Prostate gland (tissue), 2 donors: ENCODE data around the gene SUSD1. TPM values are rescaled to one million over a fixed set of nuclear protein-coding genes. Genes with fewer than 3 reads are reported as not detected.

ENCODE experiments used
- DNase-seq: peaks from one replicate; pipeline ENCODE4 v3.0.0-alpha.2; 2019; ENCODE audit warnings: low spot score
- H3K27ac ChIP-seq, 2 donors: fragments of 200-600 bp; sonication (generic); 2 replicates each; pipeline ENCODE4 v1.5.1; 2017 to 2019
- H3K27me3 ChIP-seq: fragments of 200-600 bp; sonication (generic); replicated peaks from 2 replicates; pipeline ENCODE4 v1.5.1; 2019; ENCODE audit not compliant: insufficient read depth
- H3K36me3 ChIP-seq, 2 donors: fragments of 200-600 bp; sonication (generic); 1 replicate in 1 of 2; 2 replicates in 1 of 2; pipeline versions ENCODE4 v1.5.1 to v1.8.1; 2017 to 2019
- H3K4me1 ChIP-seq: fragments of 200-600 bp; sonication (generic); replicated peaks from 2 replicates; pipeline ENCODE4 v1.5.1; 2019
- H3K4me3 ChIP-seq, 2 donors: fragments of 200-600 bp; sonication (generic); 2 replicates each; pipeline ENCODE4 v1.5.1; 2017 to 2019
- H3K9me3 ChIP-seq: fragments of 200-600 bp; sonication (generic); 2 replicates; pipeline ENCODE4 v1.5.1; 2017
- CTCF ChIP-seq, 4 experiments: fragments of 200-600 bp in 2 of 4; fragments of 450-650 bp in 2 of 4; sonication (generic) in 2 of 4; IDR thresholded peaks; 1 replicate in 3 of 4; 2 replicates in 1 of 4; pipeline ENCODE4 v1.5.1; 2016 to 2019; ENCODE audit warnings: antibody characterized with exemption in 4 of 4, mild to moderate bottlenecking in 2 of 4, moderate library complexity in 2 of 4
- POLR2A ChIP-seq: fragments of 450-650 bp; IDR thresholded peaks from one replicate; pipeline ENCODE4 v1.6.1; 2016; ENCODE audit warnings: antibody characterized with exemption, mild to moderate bottlenecking
- POLR2AphosphoS5 ChIP-seq: sonication (generic); formaldehyde crosslinking; IDR thresholded peaks from one replicate; pipeline ENCODE4 v1.6.1; 2017; ENCODE audit warnings: antibody characterized with exemption
- WGBS: methylation state at CpG from one replicate; pipeline ENCODE4 v1.1.5; 2018; 5-methylcytosine and 5-hydroxymethylcytosine counted together
- intact Hi-C: fragments of 100-400 bp; cut with DNase I; formaldehyde crosslinking; loops from one replicate; pipeline ENCODE4 v1.14.2; 2022
- total RNA-seq, 2 donors: library from RNA; depleted of rRNA; stranded (reverse); fragments of >200 nt; gene quantifications; one replicate each; pipeline ENCODE4 v1.1.0, GENCODE V29; 2016

SUSD1 gene
- total RNA-seq, 2 donors from 2014 or later = 10.6 to 34.8 TPM

- no peak overlapping the region for H3K27ac ChIP-seq
- intact Hi-C loops = loop anchor here (5.0 kb wide), 1 partner anchor 163 kb away; the partner anchor contains the start of gene PTBP3
- no peak overlapping the region for H3K4me3 ChIP-seq
- H3K36me3 ChIP-seq = no peaks in the 10 kb centered on the region
- no peak for DNase-seq
- H3K4me1 ChIP-seq = peaks cover 4% of the 10 kb centered on the region
- no peak for TF ChIP-seq CTCF (IDR thresholded peaks at IDR 0.05)
- TF ChIP-seq POLR2AphosphoS5 = no peak
- TF ChIP-seq POLR2A = no peak
- no peaks in the 10 kb centered on the region for H3K27me3 ChIP-seq
- no peaks in the 10 kb centered on the region for H3K9me3 ChIP-seq
- 88% methylated on average over 6 of the region's 6 CpGs for WGBS
Measured at GRCh38 chr9:112169368-112169767, 5.7 kb downstream of the SUSD1 start.

- Histone ChIP-seq H3K4me1 (no peaks in the 10 kb centered on the region), H3K4me3 (no peak overlapping the region), H3K27ac (no peak overlapping the region), H3K36me3 (no peaks in the 10 kb centered on the region), H3K9me3 (no peaks in the 10 kb centered on the region), H3K27me3 (no peaks in the 10 kb centered on the region)
- DNase-seq = no peak
- intact Hi-C loops = loop anchor here (5.0 kb wide), 1 partner anchor 164 kb away; the partner anchor contains the start of gene PTBP3
- WGBS = 80% methylated on average over 3 of the region's 3 CpGs
- TF ChIP-seq CTCF (IDR thresholded peaks at IDR 0.05) = no peak
- no peak for TF ChIP-seq POLR2AphosphoS5
- no peak for TF ChIP-seq POLR2A
Measured at GRCh38 chr9:112168197-112168596, 6.9 kb downstream of the SUSD1 start.

- no peaks in the 10 kb centered on the region for H3K36me3 ChIP-seq
- H3K9me3 ChIP-seq = no peaks in the 10 kb centered on the region
- no peaks in the 10 kb centered on the region for H3K27me3 ChIP-seq
- TF ChIP-seq CTCF (IDR thresholded peaks at IDR 0.05) = peak in 2 of 4 experiments; percentile 19 to 37
- no peak for TF ChIP-seq POLR2AphosphoS5
- no peak for TF ChIP-seq POLR2A
- H3K27ac ChIP-seq = no peak overlapping the region
- H3K4me1 ChIP-seq = no peaks in the 10 kb centered on the region
- H3K4me3 ChIP-seq = no peak overlapping the region
- no peak for DNase-seq
- intact Hi-C loops = loop anchor here (5.0 kb wide), 1 partner anchor 166 kb away; the partner anchor contains the start of gene PTBP3
- WGBS = 61% methylated on average over 12 of the region's 12 CpGs
Measured at GRCh38 chr9:112166176-112167140, 8.6 kb downstream of the SUSD1 start.

GRCh38 chr9:112162621-112163413 lies 12.3 kb downstream of the SUSD1 start:
- intact Hi-C loops = no loop called here
- Histone ChIP-seq H3K27me3 (no peaks in the 10 kb centered on the region), H3K36me3 (no peaks in the 10 kb centered on the region), H3K27ac (no peak overlapping the region), H3K4me3 (no peak overlapping the region), H3K9me3 (no peaks in the 10 kb centered on the region), H3K4me1 (no peaks in the 10 kb centered on the region)
- no peak for TF ChIP-seq POLR2A
- TF ChIP-seq POLR2AphosphoS5 = no peak
- no peak for TF ChIP-seq CTCF (IDR thresholded peaks at IDR 0.05)
- DNase-seq = no peak
- WGBS = 72% methylated on average over 5 of the region's 5 CpGs
